22Rv1 (cell line): ENCODE results near the gene MAML3.

Experiments used
- ZFX ChIP-seq: fragments of 450-650 bp; IDR thresholded peaks from 2 replicates; pipeline ENCODE4 v1.6.1; 2017; ENCODE audit warnings: antibody characterized with exemption, borderline replicate concordance
- TF ChIP-seq, protein P1 (sequence below): fragments of 450-650 bp; IDR thresholded peaks from 2 replicates; pipeline ENCODE4 v1.5.1; 2017; ENCODE audit warnings: mild to moderate bottlenecking

DNA sequence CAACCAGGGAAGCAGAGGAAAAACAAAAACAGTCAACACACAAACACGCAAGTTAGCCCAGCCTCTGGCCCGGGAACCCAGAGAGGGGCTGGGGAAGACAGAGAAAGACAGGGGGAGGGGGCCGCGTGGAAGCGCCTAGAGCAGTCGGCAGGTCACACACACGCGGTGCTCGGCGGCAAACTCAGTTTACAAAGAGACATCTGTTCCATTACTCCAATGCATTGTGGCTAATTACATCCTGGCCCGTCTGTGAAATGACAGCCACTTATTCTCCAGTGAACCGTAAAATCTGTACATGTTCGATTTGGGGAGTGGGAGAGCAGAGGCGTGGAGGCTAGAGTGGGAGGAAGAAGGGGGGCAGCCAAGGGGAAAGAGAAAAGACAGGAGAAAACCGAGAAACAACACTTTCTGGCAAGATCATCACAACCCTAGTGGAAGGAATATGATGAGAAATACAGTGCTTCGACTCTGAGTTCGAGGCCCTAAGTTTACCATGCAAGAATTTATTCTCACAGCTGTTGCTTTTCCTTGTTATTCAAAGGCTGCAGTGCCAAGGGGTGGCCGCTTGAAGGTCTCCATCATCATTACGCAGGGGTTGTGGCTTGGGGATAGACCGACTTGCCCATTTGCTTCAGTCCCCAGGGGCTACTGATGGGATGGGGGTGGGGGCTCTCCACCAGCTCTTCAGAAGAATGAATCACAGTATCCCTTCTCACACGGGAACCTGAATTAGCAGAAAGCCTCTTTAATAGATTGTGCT, 320.7 kb downstream of the MAML3 start:
- TF ChIP-seq, protein P1, sequence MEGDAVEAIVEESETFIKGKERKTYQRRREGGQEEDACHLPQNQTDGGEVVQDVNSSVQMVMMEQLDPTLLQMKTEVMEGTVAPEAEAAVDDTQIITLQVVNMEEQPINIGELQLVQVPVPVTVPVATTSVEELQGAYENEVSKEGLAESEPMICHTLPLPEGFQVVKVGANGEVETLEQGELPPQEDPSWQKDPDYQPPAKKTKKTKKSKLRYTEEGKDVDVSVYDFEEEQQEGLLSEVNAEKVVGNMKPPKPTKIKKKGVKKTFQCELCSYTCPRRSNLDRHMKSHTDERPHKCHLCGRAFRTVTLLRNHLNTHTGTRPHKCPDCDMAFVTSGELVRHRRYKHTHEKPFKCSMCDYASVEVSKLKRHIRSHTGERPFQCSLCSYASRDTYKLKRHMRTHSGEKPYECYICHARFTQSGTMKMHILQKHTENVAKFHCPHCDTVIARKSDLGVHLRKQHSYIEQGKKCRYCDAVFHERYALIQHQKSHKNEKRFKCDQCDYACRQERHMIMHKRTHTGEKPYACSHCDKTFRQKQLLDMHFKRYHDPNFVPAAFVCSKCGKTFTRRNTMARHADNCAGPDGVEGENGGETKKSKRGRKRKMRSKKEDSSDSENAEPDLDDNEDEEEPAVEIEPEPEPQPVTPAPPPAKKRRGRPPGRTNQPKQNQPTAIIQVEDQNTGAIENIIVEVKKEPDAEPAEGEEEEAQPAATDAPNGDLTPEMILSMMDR = no peak
- no peak for TF ChIP-seq ZFX
